GM19395 (cell line): ENCODE results near the gene TMEM209.
"Not testable (repeated sequence)": the region's sequence is repeated elsewhere in the genome, so short reads cannot be mapped to it uniquely, and the experiment has no call there.

Experiments used
- ATAC-seq: cut with Tn5 transposase; IDR thresholded peaks from one replicate; pipeline ENCODE4 v1.9.1; 2021; ENCODE audit warnings: mild to moderate bottlenecking, moderate library complexity; ENCODE audit not compliant: unreplicated experiment

TMEM209 gene

GRCh38 chr7:130218806-130219620 lies 13.8 kb upstream of the TMEM209 start:
- ATAC-seq = no peak

DNA sequence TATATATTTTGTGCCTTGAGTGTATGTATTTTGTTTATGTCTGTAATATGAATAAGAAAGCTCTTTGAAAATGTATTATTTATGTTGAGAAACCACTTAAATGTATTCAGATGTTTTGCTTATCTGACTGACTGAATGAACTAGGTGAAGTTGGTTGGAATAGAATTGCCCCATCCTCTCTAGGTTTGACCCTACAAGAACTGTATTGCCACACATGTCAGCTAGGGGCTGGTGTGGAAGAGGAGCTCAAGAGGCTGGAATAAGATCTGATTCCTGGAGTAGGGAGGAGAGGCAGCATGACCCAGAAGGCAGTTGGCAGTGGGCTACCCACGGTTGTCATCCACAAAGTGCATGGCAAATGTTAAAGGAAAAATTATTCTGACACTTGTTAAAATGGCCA lies 11.5 kb upstream of the TMEM209 start:
- ATAC-seq = no peak

DNA sequence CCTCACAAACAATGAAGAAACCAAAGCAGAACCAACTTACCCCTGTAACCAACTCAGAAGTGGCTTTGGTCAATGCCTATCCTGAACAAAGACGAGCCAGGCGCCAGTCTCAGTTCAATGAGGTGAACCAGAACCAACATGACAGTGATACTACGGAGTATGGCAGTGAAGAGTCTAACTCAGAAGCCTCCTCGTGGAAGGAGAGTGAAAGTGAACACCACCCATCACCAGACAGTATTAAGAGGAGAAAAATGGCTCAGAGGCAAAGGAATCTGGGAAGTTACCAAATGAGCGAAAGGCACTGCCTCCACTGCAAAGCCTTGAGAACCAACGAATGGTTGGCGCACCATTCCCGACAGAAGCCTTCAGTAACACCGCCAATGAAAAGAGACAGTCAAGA lies 10.8 kb upstream of the TMEM209 start:
- no peak for ATAC-seq

- no peak for ATAC-seq
Observed at GRCh38 chr7:130213828-130214227, 8.6 kb upstream of the TMEM209 start.

DNA sequence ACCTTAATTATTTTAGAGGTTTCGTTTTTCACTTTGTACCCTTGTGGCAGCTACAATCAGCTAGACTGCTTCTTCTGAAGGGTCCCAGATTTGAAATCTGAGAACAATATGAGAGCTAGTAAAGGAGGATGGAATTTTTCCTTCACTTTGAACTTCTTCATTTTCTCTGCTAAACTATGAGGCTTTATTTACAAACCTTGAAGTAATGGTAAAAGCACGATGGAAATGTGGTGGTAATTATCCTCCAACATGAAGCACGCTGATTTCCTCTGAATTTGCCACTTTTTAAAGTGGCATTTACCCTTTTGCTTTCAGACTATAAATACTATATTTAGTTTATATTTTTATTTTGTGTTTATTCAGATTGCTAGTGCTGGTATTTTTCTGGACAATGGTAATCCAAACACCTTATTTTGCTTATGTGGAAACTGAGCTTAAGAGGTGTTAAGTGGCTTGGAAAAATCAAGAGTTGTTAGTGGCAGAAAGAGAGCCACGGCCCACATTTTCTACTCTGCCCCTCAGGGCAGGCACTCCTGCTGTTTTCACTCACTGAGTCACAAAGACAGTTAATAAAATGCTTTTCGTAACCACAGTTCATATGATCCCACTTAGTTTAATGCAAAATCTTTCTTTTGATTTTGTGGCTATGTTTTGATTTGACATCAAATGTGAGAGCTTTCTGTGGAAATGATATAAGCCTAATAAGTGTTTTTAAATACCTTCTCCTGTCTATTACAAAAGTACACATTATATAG lies 5.2 kb upstream of the TMEM209 start:
- no peak for ATAC-seq

GRCh38 chr7:130208516-130208915 lies 3.3 kb upstream of the TMEM209 start:
- no peak for ATAC-seq

DNA sequence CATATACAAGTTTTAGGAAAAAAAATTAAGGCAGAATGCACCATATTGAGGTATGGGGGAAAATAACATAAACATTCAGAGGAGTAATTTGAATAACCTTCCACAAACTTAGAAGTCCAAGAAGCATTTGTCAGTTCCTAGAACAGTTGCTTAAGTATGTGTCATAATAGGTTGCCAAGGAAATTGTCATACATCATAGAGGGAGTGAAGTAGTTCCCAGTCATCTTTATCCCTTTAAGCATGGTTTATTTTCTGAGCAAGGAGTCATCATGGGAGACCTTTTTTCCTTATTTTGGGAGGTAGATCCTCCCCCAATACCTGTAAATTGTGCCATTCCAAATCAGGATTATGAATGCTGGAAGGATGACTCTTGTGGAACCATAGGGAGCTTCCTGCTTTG lies 2.4 kb upstream of the TMEM209 start, which contains the start of gene SSMEM1:
Gene SSMEM1 (plus strand): TSS at position 219 of the 400 bp plus-strand sequence. CDS start 51 bp downstream, at position 270.
- no peak for ATAC-seq

GRCh38 chr7:130207033-130207432 lies 1.8 kb upstream of the TMEM209 start:
- ATAC-seq = no peak

GRCh38 chr7:130201796-130202195 lies 3.4 kb downstream of the TMEM209 start:
- ATAC-seq = no peak

DNA sequence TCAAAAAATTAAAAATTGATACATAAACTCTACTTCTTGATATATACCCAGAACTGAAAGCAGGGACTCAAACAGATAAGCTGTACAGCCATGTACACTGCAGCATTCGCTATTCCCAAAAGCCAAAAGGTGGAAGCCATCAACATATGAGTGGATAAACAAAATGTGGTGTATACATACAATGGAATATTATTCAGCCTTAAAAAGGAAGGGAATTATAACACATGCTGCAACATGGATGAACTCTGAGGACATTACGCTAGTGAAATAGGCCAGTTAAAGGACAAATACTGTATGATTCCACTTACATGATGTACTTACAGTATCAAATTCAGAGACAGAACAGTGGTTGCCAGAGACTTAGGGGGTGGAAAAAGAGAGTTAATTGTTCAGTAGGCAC lies 8.1 kb downstream of the TMEM209 start:
- no peak for ATAC-seq

DNA sequence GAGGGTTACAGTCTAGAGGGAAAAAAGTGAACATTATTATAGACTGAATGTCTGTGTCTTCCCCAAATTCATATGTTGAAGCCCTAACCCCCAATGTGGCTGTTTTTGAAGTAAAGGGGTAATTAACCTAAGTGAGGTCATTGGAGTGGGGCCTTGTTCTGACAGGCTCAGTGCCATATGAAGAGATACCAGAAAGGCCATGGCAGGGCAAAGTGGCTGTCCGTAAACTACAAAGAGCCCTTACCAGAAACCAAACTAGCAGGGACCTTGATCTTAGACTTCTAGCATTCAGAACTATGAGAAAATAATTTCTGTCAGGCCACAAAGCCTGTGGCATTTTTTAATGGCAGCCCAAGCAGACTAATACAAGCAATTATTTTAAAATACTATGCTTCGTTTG lies 8.7 kb downstream of the TMEM209 start:
- no peak for ATAC-seq

DNA sequence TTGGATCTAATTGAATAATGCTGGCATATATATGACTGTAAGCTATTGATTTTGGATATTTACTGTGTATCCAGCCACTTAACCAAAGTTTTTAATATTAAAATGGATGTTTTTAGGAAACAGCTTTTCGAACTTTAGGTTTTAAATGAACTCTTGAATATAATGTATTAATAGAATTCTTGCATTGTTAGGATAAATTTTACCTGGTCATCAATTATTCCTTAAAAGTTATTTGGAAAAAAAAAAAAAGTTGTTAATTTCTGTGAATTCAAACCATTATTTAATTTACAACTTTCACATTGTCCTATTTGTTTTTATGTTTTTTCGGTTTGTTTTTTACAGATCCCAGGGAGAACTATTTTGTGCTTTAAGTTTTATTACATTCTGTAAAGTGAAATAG lies 9.8 kb downstream of the TMEM209 start:
- ATAC-seq = no peak

DNA sequence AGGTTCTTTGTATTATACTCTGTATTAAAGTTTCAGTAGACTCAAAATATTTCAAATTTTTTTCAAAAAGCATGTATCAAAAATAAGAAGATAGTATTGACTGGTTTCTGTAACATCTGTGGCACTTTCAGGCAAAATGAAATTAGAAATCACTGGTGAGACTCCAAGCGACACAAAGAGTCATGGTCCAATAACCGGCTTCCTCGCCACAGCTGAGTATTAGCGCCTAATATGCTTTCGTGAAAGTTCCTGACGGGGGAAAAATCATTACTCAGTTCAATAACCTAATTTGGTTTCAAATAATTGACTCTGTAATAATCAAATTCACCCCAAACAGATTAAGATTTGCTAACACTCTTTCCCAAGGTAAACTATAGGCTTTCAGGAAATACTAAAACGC lies 13.4 kb downstream of the TMEM209 start:
- no peak for ATAC-seq

DNA sequence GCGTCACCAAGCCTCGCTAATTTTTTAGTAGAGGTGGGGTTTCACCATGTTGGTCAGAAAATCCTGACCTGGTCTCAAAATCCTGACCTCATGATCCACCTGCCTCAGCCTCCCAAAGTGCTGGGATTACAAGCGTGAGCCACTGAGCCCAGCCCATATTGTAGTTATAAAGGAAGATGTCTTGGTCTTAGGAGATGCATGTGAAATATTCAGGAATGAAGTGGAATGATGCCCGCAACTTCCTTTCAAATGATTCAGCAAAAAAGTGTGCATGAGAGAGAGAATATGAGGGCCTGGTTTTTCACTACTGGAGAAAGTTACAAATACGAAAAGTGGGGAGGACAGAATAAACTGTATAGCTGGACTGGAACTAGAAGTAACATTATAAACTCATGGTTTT lies 15.9 kb downstream of the TMEM209 start:
- no peak for ATAC-seq

DNA sequence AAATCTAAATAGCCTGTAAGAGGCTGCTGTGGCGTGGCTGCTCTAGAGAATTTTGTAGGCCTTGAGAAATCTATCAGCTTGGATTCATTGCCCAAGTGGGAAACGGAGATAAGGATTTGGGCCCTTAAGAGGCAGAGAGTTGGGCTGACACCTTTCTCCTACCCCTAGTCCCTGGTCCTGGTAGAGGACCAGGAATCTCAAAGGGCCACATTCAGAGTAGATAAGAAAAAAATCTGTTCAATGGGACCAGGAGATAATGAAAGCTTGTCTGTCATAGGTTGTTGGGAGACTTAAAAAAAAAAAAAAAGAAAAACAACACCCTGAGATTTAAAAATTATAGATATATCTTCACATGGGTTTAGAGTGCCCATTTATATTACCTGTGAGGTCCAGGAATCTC lies 17.8 kb downstream of the TMEM209 start:
- ATAC-seq = no peak

DNA sequence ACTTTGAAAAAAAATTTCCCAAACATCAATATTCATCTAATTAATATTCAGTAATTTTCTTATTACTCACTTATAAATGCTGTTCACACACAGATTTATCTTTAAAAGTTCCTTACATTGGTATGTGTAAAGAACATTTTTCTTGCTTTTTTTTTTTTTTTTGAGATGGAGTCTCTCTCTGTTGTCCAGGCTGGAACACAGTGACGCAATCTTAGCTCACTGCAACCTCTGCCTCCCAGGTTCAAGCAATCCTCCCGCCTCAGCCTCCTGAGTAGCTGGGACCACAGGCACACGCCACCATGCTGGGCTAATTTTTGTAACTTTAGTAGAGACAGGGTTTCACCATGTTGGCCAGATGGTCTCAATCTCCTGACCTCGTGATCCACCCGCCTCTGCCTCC lies 20.9 kb downstream of the TMEM209 start:
- ATAC-seq = not testable (repeated sequence)

- peak; percentile 92 for ATAC-seq
Observed at GRCh38 chr7:130182990-130183389, 22.2 kb downstream of the TMEM209 start.

DNA sequence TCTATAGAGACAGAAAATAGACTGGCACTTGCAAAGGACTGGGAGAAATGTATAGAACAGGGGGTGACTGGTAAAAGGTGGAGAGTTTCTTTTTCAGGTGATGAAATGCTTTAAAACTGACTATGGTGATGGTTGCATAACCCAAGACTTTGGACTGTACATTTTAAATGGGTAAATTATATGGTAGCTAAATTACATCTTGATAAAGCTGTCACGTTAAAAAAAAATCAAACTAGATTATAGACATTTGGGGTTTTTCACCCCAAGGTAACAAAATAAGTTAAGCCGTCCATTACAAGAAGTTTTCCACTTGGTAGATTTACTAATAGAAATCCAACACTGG lies 24.0 kb downstream of the TMEM209 start:
- ATAC-seq = no peak

- ATAC-seq = no peak
Observed at GRCh38 chr7:130180571-130181262, 24.5 kb downstream of the TMEM209 start.

GRCh38 chr7:130179631-130180030 lies 25.6 kb downstream of the TMEM209 start:
- ATAC-seq = no peak

DNA sequence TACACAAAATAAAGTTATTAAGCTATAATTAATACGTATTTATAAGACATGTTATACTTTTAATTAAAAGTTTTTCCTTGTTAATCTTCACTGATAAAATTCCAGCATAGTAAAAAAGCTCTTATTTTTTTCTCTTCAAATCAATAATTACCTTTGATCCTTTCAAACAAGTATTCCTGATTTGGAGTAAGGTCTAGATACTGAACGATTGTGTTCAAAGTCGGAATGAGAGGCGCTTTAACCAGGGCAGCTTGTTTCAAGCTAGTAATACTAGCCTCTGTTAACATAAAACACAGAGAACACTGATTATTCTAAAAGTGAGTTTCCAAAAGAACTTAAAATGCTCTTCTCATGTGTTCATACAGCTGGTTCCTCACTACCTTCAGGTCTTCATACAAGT lies 27.0 kb downstream of the TMEM209 start:
- no peak for ATAC-seq
